Muscle of arm (tissue), 12 donors: ENCODE data around the gene C4A. TPM values are rescaled to one million over a fixed set of nuclear protein-coding genes. Genes with fewer than 3 reads are reported as not detected.
"Not testable (repeated sequence)": the region's sequence is repeated elsewhere in the genome, so short reads cannot be mapped to it uniquely, and the experiment has no call there.

ENCODE experiments used
- DNase-seq: peaks from one replicate; pipeline ENCODE4 v3.0.0-alpha.2; 2013
- polyA plus RNA-seq, 12 donors: library from polyadenylated mRNA; unstranded; fragments of 120-200 nt; gene quantifications; one replicate each; pipeline ENCODE4 v1.2.1, GENCODE V29; 2013; ENCODE audit not compliant: insufficient read length in 12 of 12

The C4A gene
- polyA plus RNA-seq, 12 donors, result 4.4 to 20.3 (median 10.1) TPM; not detected in 2

DNA sequence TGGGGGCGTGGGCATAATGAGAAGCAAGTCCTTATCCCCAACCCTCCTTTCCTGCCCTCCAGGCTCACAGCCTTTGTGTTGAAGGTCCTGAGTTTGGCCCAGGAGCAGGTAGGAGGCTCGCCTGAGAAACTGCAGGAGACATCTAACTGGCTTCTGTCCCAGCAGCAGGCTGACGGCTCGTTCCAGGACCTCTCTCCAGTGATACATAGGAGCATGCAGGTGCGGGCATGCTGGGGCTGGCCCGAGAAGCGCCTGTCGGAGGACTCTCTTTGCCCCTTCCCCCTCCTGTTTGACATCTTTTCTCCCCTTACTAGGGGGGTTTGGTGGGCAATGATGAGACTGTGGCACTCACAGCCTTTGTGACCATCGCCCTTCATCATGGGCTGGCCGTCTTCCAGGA, 46.8 kb downstream of the C4A start:
- DNase-seq, result not testable (repeated sequence)

GRCh38 chr6:32029553-32029952, 47.7 kb downstream of the C4A start:
- not testable (repeated sequence) for DNase-seq

GRCh38 chr6:32035283-32036013, 53.6 kb downstream of the C4A start:
- not testable (repeated sequence) for DNase-seq

DNA sequence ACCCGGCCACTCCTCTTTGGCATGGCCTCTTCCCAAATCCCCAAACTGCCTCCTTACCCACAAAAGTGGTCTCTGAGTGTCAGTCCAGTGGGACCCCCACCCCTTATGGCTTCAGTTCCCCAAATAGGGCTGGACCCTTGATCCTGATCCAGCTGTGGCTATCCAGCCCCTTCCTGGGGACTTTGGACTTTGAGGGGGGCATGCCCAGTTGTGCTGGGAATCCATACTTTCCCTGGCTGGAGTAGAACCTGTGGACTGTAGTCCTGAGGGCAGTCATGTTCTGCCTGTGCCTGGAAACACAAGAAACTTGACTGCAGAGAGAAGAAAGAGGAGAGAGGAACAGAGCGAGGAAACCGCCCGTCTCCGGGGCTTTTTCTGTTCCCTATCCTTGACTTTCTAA, 55.3 kb downstream of the C4A start:
- not testable (repeated sequence) for DNase-seq

DNA sequence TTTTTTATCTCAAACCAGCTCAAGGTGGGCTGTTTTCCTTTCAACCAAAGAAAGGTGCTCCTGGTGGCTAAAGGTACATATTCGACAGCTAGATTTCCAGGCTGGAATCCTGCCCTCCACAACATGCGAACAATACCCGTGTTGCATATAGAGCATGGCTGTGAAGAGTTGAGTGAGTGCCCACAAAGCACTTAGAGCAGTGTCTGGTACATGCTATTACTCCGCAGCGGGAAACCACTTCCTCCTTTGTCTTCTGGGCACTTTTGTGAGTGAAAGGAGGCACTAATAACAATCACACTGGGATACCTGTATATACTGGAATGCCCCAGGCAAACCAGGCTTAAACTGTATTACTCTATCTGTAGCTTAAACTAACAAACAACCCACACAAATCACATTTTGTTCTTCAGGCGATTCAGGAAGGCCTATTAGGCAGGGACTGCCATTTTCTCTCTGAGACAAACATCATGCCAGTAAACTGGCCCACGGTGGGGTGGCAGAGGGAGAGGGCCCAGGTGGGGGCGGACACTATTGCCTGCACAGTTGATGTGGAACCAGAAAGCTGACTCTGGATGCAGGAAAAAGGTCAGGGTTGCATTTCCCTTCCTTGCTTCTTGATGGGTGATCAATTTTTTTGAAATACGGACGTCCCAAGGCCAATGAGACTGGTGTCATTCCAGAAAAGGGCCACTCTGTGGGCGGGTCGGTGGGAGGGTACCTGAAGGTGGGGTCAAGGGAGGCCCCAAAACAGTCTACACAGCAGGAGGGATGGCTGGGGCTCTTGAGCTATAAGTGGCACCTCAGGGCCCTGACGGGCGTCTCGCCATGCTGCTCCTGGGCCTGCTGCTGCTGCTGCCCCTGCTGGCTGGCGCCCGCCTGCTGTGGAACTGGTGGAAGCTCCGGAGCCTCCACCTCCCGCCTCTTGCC, 56.0 kb downstream of the C4A start, which contains the start of gene CYP21A2:
TSS of gene CYP21A2 (plus strand) at position 818 of the 927 bp plus-strand sequence. CDS start at position 826, 8 bp downstream.
- DNase-seq, result not testable (repeated sequence)

- DNase-seq, result not testable (repeated sequence)
These were observed 57.0 kb downstream of the C4A start for GRCh38 chr6:32038878-32039277.

DNA sequence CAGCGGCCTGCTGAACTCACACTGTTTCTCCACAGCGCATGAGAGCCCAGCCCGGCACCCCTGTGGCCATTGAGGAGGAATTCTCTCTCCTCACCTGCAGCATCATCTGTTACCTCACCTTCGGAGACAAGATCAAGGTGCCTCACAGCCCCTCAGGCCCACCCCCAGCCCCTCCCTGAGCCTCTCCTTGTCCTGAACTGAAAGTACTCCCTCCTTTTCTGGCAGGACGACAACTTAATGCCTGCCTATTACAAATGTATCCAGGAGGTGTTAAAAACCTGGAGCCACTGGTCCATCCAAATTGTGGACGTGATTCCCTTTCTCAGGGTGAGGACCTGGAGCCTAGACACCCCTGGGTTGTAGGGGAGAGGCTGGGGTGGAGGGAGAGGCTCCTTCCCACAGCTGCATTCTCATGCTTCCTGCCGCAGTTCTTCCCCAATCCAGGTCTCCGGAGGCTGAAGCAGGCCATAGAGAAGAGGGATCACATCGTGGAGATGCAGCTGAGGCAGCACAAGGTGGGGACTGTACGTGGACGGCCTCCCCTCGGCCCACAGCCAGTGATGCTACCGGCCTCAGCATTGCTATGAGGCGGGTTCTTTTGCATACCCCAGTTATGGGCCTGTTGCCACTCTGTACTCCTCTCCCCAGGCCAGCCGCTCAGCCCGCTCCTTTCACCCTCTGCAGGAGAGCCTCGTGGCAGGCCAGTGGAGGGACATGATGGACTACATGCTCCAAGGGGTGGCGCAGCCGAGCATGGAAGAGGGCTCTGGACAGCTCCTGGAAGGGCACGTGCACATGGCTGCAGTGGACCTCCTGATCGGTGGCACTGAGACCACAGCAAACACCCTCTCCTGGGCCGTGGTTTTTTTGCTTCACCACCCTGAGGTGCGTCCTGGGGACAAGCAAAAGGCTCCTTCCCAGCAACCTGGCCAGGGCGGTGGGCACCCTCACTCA, 57.7 kb downstream of the C4A start:
- not testable (repeated sequence) for DNase-seq

- not testable (repeated sequence) for DNase-seq
These were observed 58.6 kb downstream of the C4A start for GRCh38 chr6:32040299-32041049.

- DNase-seq, result not testable (repeated sequence)
These were observed 59.1 kb downstream of the C4A start for GRCh38 chr6:32041050-32041321.

DNA sequence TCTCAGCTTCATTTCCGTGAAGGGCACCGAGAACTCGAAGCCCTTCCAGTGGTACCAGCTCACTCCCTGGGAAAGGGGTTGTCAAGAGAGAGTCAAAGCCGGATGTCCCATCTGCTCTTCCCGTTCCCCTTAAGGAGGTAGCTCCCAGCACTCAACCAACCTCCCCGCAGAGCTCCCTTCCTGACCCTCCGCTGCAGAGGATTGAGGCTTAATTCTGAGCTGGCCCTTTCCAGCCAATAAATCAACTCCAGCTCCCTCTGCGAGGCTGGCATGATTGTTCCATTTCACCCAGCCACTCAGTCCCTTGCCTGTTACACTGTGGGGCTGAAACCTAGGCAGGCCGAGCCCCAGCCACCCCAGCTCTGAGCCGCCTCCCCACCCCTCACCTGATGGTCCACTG, 59.5 kb downstream of the C4A start:
- not testable (repeated sequence) for DNase-seq

GRCh38 chr6:32042276-32042675, 60.4 kb downstream of the C4A start:
- DNase-seq, result not testable (repeated sequence)

DNA sequence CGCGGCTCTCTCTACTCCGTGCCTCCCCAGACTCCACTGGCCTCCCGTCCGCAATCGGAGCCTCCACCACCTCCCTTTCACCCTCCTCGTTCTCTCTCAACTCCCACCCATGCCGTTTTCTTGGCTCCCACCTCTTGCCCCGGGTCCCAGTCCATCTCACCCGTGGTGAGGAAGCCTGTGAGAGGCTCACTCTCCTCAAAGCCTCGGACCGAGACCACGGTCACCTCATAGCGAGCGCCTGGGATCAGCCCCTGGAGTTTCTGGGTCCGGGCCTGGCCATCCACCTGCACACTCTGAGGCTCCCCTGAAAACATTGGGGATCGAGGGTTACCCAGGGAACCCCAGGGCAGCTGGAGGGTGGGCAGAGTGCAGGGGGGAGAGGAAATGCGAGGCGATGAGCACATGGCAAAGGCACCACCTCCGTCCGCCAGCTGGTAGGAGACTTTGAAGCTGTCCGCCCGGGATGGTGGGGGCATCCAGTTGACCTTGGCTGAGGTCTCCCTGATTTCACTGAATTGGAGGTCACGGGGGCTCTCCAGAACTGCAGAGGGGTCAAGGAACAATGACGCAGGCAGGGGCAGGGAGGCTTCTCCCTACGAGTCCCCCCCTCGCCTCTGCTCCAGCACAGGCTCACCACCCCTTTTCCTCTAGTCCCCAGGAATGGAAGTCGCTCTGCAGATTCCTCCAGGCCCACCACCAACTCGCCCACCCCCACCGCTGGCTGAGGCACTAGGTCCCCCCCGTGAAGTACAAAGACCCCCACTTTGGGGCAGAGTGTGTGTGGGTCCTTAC, 61.9 kb downstream of the C4A start:
- not testable (repeated sequence) for DNase-seq

DNA sequence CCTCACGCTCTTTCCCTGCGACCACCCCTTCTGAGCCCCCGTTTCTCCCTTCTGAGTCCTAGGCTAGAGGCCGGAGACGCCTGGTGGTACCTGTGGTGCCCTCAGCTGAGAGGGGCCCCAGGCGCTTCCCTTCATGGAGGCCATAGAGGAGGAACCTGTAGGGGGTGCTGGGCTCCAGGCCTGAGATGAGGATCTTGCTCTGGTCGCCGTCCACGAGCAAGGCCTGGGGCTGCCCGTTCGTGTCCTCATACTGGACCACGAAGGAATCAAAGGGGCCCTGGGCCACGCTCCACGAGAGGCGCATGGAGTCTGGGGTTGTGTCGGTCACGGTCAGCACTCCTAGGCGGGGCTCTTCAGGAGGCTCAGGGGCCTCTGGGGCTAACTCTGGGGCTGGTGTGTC, 63.1 kb downstream of the C4A start:
- DNase-seq, result not testable (repeated sequence)

- peak; percentile 29 for DNase-seq
These were observed 64.1 kb downstream of the C4A start for GRCh38 chr6:32045811-32046449.

DNA sequence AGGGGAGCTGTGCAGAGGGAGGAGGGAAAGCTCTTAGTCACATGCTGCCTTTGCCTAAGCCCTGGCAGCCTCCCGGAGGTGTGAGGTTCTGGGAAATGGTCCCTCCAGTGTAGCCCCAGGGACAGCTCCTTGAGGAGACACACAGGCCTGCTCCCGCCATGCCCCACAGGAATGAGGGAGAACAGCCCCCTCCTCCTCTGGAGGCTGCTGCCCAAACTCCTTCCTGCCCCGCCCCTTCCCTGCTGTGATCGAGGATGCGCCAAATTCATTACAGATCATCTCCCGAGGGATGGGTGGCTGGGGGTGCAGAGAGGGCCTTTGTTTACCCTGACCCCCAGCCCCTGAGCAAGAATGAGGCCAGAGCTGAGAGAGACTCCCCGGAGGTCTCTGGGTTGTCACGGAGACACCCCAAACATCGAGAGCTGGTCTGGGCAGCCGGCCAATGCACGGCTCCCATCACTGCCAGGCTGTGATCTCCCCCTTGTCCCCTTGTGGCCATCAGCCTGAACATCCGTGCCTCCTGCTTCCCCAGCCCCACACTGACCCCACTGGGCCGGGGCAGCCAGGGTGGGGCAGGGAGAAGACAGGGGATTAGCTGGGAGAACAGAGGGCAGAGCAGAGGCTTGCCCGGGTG, 64.7 kb downstream of the C4A start:
- peak; percentile 53 for DNase-seq

- peak; percentile 77 for DNase-seq
These were observed 65.2 kb downstream of the C4A start for GRCh38 chr6:32047084-32047478.

- no peak for DNase-seq
These were observed 65.6 kb downstream of the C4A start for GRCh38 chr6:32047539-32047854.

GRCh38 chr6:32047855-32048766, 66.3 kb downstream of the C4A start:
- peak; percentile 72 for DNase-seq
